Suprapubic skin (tissue), 4 donors: Measurements from ENCODE around the gene NAPA. TPM values are rescaled to one million over a fixed set of nuclear protein-coding genes. Genes with fewer than 3 reads are reported as not detected.
A peak's percentile ranks its signal among the peaks of the same experiment; 100 is the strongest.

Experiments
- DNase-seq, 2 donors: peaks; one replicate each; pipeline ENCODE4 v3.0.0-alpha.2; 2019; ENCODE audit warnings: low spot score in 2 of 2
- H3K27ac ChIP-seq: fragments of 200-600 bp; sonication (generic); one replicate; pipeline ENCODE4 v1.5.1; 2019
- H3K27me3 ChIP-seq: fragments of 200-600 bp; sonication (generic); one replicate; pipeline ENCODE4 v1.5.1; 2019
- H3K36me3 ChIP-seq: fragments of 200-600 bp; sonication (generic); one replicate; pipeline ENCODE4 v1.5.1; 2019
- H3K4me1 ChIP-seq: fragments of 200-600 bp; sonication (generic); one replicate; pipeline ENCODE4 v1.5.1; 2019
- H3K4me3 ChIP-seq: fragments of 200-600 bp; sonication (generic); one replicate; pipeline ENCODE4 v1.5.1; 2019; ENCODE audit warnings: mild to moderate bottlenecking
- H3K9me3 ChIP-seq: fragments of 200-600 bp; sonication (generic); one replicate; pipeline ENCODE4 v1.5.1; 2019
- EP300 ChIP-seq: sonication (generic); formaldehyde crosslinking; IDR thresholded peaks from one replicate; pipeline ENCODE4 v1.6.1; 2017; ENCODE audit warnings: antibody characterized with exemption
- POLR2A ChIP-seq, 2 donors: fragments of 450-650 bp; IDR thresholded peaks; one replicate each; pipeline ENCODE4 v1.6.1; 2017; ENCODE audit warnings: antibody characterized with exemption in 2 of 2, mild to moderate bottlenecking in 2 of 2, moderate library complexity in 2 of 2
- POLR2AphosphoS5 ChIP-seq, 3 donors: sonication (generic); formaldehyde crosslinking; IDR thresholded peaks; one replicate each; pipeline ENCODE4 v1.6.1; 2017; ENCODE audit warnings: antibody characterized with exemption in 3 of 3
- WGBS: methylation state at CpG from one replicate; pipeline ENCODE4 v1.1.5; 2018; 5-methylcytosine and 5-hydroxymethylcytosine counted together
- total RNA-seq, 4 donors: library from RNA; depleted of rRNA; stranded (reverse); fragments of >200 nt; gene quantifications; one replicate each; pipeline ENCODE4 v1.1.0, GENCODE V29; 2016
- TF ChIP-seq, protein P1 (sequence below), 2 donors: fragments of 200-600 bp in 1 of 2; fragments of 450-650 bp in 1 of 2; sonication (generic) in 1 of 2; IDR thresholded peaks; one replicate each; pipeline ENCODE4 v1.5.1; 2016 to 2019; ENCODE audit warnings: antibody characterized with exemption in 2 of 2, mild to moderate bottlenecking in 1 of 2, moderate library complexity in 1 of 2

NAPA gene
- total RNA-seq = 100 to 1,000 TPM; 170 to 232 (median 193) TPM

DNA sequence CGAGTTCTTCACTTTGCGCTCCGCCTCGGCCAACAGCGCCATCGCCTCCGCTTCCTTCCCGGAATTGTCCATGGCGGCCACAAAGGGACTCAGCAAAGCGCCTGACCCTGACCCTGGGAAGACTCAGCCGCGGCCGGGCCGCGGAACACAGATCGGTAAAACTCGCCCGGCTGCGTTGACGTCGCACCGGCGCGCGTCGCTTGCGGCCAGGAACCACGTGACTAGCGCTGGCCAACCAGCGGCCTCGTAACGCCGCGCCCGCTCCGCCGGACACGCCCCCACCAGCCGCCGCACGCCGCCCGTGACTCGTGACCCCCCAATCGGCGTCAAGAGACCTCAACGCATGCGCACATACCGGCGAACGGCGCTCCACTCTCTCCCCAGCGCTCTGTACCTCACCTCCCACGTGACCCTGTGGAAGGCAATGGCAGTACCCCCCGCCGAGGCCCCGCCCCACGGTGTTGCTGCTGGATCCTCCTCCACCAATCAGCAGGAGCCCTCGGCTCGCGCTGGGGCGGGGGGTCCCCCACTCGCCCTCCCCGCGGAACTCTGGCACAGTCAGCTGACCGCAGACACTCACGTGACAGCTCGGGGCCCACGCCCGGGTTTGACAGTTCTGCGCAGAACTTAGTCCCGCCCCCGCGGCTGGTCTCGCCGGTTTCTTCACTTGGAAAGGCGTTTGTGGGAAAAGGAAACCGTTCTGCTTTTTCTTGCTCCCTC lies at the start of gene NAPA:
NAPA (minus strand) TSS at position 195 of the 720 bp plus-strand sequence; CDS start at position 72, 123 bp downstream.
- DNase-seq = peak; percentile 100
- Histone ChIP-seq H3K27me3 (no peaks in the 10 kb centered on the region), H3K4me3 (peak within 1 kb of the TSS; percentile 96), H3K27ac (peak within 1 kb of the TSS; percentile 94), H3K4me1 (peaks cover 47% of the 10 kb centered on the region), H3K9me3 (no peaks in the 10 kb centered on the region), H3K36me3 (no peaks in the 10 kb centered on the region)
- WGBS = under 1% methylated on average over 38 of the region's 78 CpGs
- peak; percentile 43 to 96 for TF ChIP-seq POLR2A (IDR thresholded peaks at IDR 0.05)
- peak; percentile 11 to 91 (median 39) for TF ChIP-seq POLR2AphosphoS5 (IDR thresholded peaks at IDR 0.05)
- TF ChIP-seq, protein P1, sequence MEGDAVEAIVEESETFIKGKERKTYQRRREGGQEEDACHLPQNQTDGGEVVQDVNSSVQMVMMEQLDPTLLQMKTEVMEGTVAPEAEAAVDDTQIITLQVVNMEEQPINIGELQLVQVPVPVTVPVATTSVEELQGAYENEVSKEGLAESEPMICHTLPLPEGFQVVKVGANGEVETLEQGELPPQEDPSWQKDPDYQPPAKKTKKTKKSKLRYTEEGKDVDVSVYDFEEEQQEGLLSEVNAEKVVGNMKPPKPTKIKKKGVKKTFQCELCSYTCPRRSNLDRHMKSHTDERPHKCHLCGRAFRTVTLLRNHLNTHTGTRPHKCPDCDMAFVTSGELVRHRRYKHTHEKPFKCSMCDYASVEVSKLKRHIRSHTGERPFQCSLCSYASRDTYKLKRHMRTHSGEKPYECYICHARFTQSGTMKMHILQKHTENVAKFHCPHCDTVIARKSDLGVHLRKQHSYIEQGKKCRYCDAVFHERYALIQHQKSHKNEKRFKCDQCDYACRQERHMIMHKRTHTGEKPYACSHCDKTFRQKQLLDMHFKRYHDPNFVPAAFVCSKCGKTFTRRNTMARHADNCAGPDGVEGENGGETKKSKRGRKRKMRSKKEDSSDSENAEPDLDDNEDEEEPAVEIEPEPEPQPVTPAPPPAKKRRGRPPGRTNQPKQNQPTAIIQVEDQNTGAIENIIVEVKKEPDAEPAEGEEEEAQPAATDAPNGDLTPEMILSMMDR (IDR thresholded peaks at IDR 0.05) = no peak
- TF ChIP-seq EP300 = peak; percentile 21

DNA sequence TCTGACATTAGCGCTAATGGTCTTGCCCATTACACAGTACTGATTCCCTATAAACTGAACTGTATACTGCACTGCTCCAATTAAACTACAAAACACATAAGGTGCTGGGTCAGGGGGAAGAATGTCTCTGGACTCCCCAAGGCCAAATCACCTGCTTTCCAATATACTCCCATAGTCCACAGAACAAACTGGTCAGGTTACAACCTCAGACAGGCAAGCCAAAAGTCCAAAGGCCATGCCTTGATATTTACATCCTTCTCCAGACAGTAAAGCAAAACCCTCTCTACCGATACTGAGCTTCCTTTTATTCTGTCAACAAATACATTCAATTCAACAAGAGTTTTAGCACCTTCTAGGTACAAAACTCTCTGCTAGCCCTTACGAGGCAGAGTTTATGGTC lies 49.2 kb upstream of the NAPA start:
- no peak for TF ChIP-seq POLR2A (IDR thresholded peaks at IDR 0.05)
- no peak for TF ChIP-seq EP300
- TF ChIP-seq, protein P1 (IDR thresholded peaks at IDR 0.05) = no peak
- TF ChIP-seq POLR2AphosphoS5 (IDR thresholded peaks at IDR 0.05) = no peak
- no peak overlapping the region for H3K4me3 ChIP-seq
- H3K36me3 ChIP-seq = no peaks in the 10 kb centered on the region
- 91% methylated on average over 3 of the region's 3 CpGs for WGBS
- no peaks in the 10 kb centered on the region for H3K27me3 ChIP-seq
- no peaks in the 10 kb centered on the region for H3K9me3 ChIP-seq
- H3K27ac ChIP-seq = no peak overlapping the region
- H3K4me1 ChIP-seq = no peaks in the 10 kb centered on the region
- DNase-seq = no peak

DNA sequence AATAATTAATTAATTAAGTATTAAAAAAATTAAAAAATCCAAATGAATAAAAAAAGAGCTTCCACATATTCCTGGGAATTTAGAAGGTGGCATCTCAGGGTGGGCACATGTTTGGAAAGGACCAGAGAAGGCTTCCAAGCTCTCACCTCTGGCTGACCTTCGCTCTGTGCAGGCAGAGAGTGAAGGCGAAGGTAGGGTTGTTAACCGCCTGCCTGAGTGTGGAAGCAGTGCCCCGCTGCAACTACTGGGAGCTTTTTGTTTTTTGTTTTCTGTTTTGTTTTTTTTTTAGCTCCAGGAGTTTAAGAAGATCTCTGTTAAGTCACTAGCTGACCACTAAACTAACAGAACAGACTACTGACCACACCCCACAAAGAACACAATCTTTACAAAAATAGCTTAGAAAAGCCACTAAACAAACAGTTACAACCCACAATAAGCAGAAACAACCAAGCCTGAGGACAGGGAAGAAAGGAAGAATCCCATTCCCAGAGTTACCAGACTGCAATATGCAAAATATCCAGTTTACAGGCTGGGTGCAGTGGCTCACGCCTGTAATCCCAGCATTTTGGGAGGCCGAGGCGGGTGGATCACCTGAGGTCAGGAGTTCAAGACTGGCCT lies 46.7 kb upstream of the NAPA start:
- DNase-seq = no peak
- no peaks in the 10 kb centered on the region for H3K9me3 ChIP-seq
- H3K4me1 ChIP-seq = no peaks in the 10 kb centered on the region
- WGBS = 86% methylated on average over 7 of the region's 7 CpGs
- no peak overlapping the region for H3K4me3 ChIP-seq
- TF ChIP-seq POLR2AphosphoS5 (IDR thresholded peaks at IDR 0.05) (no peak), POLR2A (IDR thresholded peaks at IDR 0.05) (no peak), EP300 (no peak)
- TF ChIP-seq, protein P1 (IDR thresholded peaks at IDR 0.05) = no peak
- no peaks in the 10 kb centered on the region for H3K36me3 ChIP-seq
- peak overlapping the region; percentile 25 for H3K27ac ChIP-seq
- no peaks in the 10 kb centered on the region for H3K27me3 ChIP-seq

DNA sequence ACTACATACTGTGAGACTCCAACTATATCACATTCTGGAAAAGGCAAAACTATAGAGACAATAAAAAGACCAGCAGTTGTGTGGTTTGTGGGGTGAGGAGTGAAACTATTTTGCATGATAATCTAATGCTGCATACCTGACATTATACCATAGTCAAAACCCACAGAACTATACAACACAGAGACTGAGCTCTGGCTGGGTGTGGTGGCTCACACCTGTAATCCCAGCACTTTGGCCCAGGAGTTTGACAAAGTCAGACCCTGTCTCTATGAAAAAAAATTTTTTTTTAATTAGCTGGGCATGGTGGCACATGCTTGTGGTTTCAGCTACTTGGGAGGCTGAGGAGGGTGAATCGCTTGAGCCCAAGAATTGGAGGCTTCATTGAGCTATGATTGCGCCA lies 46.1 kb upstream of the NAPA start:
- 72% methylated on average over 2 of the region's 2 CpGs for WGBS

DNA sequence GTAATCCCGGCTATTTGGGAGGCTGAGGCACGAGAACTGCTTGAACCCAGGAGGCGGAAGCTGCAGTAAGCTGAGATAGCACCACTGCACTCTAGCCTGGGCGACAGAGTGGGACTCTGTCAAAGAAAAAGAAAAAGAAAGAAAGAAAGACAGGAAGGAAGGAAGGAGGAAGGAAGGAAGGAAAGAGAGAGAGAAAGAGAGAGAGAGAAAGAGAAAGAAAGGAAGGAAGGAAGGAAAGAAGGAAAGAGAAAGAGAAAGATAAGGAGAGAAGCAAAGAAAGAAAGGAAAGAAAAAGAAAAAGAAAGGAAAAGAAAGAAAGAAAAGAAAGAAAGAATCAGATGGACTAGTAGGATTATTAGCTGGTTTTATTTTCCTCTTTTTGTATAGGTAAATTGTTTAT lies 35.3 kb upstream of the NAPA start:
- no peaks in the 10 kb centered on the region for H3K9me3 ChIP-seq
- no peaks in the 10 kb centered on the region for H3K36me3 ChIP-seq
- TF ChIP-seq POLR2A (IDR thresholded peaks at IDR 0.05) (no peak), EP300 (no peak), POLR2AphosphoS5 (IDR thresholded peaks at IDR 0.05) (no peak)
- TF ChIP-seq, protein P1 (IDR thresholded peaks at IDR 0.05) = no peak
- WGBS = 97% methylated on average over 4 of the region's 4 CpGs
- no peak overlapping the region for H3K27ac ChIP-seq
- peaks cover 6% of the 10 kb centered on the region for H3K4me1 ChIP-seq
- H3K27me3 ChIP-seq = peaks cover 7% of the 10 kb centered on the region
- H3K4me3 ChIP-seq = no peak overlapping the region
- no peak for DNase-seq

More for the DNA sequence above, 46.1 kb upstream of the NAPA start:
- H3K4me3 ChIP-seq = no peak overlapping the region
- DNase-seq = no peak
- no peaks in the 10 kb centered on the region for H3K4me1 ChIP-seq
- H3K9me3 ChIP-seq = no peaks in the 10 kb centered on the region
- H3K27ac ChIP-seq = peak overlapping the region; percentile 25
- TF ChIP-seq EP300 (no peak), POLR2A (IDR thresholded peaks at IDR 0.05) (no peak), POLR2AphosphoS5 (IDR thresholded peaks at IDR 0.05) (no peak)
- TF ChIP-seq, protein P1 (IDR thresholded peaks at IDR 0.05) = no peak
- no peaks in the 10 kb centered on the region for H3K36me3 ChIP-seq
- no peaks in the 10 kb centered on the region for H3K27me3 ChIP-seq
